DMS53 (cell line): ENCODE data around the gene CCDC192.
"Not testable (repeated sequence)": the region's sequence is repeated elsewhere in the genome, so short reads cannot be mapped to it uniquely, and the experiment has no call there.

Experiments
- DNase-seq: peaks from one replicate; lab custom pipeline; 2025; lab: John Stamatoyannopoulos, UW

The CCDC192 gene, protein sequence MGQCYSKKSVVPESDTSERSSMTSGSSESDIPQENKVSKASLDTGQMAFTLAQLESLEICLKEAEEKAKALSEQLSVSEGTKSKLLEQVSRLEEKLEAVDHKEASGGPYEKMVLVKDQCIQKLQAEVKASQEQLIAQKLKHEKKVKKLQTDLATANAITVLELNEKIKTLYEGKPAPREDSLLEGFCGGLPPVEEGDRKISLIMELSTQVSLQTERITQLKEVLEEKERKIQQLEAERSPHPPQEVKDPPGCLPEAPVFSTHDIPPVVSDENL

DNA sequence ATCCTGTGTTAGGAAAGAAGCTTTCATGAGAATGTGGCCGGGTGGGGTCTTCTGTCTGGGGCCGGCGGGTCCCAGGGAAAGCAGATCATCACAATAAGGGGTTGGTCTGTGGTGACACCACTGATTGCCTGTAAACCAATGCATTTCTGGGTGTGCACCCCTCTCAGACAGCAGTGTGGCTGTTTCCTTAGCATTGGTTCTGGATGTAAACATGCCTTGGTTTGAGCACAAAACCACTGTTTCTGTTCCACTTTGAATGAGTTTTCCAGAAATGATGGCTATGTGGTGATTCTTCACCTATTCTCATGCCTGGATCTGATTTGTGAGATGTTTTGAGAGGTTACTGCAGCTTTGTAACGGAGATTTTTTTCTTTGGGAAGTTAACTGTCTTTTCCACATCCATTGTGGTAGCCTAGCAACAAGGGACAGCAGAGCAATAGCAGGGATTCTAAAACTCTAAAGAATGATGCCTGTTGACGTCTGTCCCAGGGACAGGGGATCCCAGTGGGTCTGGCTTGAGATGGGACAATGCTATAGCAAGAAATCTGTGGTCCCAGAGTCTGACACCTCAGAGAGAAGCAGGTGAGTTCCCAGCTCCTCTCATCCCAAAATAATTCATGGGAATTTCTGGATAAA, at the start of gene CCDC192:
Gene CCDC192 (plus strand): TSS at position 466 of the 636 bp plus-strand sequence. CDS start 55 bp downstream, at position 521.
- DNase-seq: no peak

DNA sequence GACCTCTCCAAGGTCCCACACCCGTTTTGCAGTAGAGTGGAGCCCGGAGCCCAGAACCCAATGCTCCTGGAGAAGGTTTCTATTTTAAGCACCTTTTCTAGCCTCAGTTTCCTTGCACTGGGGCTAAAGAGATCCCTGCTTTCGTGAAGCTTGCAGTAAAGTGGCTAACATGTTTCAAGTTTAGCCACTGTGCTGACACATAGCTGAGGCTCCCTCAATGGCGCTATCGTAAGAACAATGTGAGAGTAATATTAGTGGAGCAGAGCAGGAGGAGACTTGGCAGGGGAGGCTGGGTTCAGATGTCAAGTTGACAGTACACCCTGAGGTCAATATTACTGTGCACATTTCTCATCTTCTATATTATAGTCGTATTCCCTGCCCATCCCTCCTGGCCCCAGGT, 46.4 kb upstream of the CCDC192 start:
- no peak for DNase-seq

DNA sequence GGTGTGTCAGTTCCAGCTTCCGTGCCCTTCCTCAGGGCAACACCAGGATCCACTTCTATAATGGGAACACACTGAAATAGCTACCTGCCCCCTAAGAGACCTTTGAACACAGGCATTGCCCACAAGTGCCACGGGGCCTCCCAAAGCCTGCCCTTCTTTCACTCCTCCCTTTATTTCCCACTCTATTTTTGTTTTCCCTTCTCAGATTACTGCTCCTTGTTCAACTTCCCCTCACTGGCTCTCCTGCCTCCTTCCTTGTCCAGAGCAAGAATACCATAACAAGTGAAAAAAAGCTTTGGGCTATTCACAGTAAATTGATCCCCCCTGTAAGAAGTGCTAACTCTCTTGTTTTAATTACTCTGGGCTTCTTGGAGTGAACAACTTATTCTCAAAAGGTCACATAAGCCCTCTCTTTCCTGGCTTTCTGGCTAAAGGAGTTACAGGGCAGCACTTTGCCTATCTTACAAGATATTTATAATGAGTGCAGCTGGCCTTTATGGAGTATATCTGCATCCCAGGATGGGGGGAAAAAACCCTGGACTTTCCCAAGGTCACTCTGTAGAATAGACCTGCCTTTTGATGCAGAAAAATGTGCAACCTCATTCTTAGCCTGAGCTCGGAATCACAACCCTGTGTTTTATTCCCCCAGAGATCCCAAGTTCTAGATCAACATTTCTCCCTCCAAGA, 43.0 kb upstream of the CCDC192 start:
- peak; percentile 5 for DNase-seq

DNA sequence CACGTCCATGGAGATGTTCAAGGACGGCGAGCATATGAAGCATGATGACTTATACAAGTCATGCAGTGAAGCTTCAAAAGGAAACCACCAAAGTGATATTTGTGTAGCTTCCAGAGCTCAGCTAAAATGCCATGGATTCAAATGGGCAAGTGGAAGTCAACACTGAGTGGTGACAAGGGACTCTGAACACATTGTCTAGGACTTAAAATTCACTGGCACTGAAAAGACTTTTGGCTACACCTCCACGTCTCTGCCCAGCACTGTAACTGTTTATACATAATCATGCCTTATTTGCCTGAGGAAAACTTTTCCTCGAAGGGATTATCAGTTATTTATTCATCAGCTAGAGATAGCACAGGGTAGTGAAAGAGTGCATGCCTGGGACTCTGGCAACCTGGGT, 39.1 kb upstream of the CCDC192 start:
- no peak for DNase-seq

DNA sequence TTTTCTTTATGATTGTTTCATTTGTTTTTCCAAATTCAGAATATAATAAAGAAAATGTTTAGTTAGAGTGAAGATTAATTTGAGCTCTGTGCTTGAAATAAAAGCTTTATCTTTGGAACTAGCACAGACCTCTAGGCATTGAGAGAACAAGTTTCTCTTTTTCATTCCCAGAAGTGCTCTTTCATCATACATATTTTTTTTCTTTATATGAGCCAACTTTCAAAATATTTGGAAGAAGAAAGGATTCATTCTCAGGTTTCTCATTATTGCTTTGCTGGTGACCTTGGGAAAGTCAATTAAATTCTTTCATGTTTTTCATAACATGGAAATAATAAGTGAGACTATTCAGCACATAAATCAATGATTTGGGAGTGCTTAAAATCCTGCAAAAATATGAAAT, 37.5 kb upstream of the CCDC192 start:
- DNase-seq: no peak

DNA sequence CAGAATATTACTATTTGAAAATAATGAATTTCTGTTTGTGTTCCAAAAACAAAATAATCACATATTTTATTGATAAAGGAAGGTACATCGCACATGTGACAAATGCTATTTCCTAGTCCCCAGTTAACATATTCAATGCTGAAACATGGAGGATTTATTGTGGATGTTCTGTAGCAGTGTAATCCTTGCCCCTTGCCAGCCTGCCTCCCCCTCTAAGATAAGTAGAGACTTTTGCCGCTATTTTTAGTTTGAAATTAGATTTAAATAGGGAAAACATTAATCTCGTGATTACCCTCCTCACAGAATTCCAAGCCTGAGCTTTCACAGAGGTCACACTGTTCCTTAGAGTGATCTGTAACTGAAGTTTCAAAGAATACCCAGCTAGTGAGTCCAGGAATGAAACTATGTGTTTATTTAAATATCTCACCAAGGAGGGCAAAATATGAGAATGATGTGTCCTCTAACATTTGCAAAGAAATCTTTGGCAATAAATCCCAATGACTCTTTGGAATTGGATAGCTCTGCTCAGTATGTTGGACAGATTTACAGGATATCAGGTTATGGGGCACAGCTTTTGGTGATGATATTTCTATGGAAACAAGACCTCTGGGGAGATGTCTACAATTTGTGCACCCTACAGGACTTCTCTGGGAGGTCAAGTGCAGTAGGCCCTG, 37.0 kb upstream of the CCDC192 start:
- DNase-seq: no peak

DNA sequence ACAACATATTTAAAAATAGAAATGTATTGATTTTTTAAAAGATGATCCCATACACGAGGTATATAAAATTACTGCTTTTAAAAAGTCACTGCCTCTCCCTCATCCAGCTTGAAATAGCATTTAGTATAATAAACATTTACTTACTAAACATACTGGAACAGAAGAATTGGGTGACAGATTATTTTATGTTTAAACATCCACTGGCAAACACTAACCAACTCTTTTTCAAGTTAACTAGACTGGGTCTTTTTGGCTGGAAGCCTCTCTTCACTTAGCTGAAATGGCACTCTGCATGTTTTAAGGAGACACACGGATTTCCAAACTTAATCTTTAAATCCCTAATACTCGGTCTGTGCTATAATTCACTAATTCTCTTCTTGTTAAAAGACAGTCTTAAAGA, 35.3 kb upstream of the CCDC192 start:
- no peak for DNase-seq

DNA sequence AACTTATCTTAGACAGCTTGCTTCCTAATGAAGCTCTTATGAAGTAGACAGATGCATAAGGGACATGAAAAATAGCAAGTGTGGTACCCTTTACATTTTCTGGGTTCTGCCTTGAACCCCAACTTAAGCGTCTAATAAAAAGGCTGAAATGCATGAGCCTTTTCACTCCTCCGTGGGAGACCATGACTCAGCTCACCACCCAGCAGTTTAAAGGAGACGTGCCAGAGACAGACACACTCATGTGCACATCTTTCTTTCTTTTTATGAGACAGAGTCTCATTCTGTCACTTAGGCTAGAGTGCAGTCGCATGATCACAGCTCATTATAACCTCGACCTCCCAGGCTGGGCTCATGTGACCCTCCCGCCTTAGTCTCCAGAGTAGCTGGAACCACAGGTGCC, 32.0 kb upstream of the CCDC192 start:
- no peak for DNase-seq

DNA sequence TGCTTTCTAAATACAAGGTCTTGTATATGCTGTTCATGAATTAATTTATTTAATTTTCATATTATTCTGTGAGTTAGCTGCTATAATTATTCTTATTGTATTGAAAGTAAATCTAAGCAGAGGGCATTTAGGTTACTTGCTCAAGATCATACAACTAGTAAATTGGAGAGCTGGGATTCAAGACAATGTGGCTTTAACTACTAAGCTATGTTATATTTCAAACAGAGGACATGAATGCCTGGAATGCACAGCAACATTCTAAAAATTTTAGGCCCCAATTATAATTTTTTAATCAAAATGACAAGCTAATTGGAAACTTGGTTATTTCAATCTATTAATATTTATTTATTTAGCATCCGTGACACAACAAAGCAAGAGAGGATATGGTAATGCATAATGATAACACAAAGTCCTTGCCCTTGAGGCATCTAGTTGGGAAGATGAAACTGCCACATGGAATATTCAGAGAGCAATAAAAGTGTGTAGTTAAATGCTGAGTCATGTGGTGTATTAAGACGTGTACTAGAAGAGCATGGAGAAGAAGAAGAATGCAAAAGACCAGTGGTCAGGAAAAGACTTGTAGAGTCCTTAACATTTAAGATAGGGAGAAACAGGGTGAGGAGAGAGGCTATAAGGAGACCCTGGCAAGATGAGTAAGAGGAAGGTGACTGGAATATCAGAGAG, 29.9 kb upstream of the CCDC192 start:
- no peak for DNase-seq

DNA sequence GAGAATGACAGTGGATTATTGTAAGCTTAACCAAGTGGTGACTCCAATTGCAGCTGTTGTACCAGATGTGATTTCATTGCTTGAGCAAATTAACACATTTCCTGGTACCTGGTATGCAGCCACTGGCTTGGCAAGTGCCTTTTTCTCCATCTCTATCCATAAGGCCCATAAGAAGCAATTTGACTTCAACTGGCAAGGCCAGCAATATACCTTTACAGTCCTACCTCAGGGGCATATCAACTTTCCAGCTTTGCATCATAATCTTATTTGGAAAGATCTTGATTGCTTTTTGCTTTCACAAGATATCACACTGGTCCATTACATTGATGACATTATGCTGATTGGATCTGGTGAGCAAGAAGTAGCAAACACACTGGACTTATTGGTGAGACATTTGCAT, 26.2 kb upstream of the CCDC192 start:
- DNase-seq: not testable (repeated sequence)

DNA sequence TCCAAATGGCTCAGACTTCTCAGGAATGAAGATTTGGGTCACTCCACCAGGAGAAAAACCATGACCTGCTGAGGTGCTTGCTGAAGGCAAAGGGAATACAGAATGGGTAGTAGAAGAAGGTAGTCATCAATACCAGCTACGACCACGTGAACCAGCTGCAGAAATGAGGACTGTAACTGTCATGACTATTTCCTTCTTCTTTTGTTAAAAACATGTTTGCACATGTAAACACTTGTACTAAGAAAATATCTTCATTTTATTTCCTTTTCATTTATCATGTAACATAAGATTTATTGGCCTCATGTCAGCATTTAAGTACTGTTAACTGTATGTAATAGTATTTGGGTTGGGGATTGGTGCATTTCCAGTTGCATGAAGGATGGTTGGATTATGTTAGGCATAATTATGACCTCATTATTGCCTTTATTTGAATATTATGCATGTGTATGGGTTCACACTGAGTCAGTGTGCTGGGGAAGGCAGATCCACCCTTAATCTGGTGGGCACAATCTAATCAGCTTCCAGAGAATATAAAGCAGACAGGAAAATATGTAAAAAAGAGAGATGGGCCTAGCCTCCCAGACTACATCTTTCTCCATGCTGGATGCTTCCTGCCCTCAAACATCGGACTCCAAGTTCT, 23.4 kb upstream of the CCDC192 start:
- DNase-seq: peak; percentile 9

DNA sequence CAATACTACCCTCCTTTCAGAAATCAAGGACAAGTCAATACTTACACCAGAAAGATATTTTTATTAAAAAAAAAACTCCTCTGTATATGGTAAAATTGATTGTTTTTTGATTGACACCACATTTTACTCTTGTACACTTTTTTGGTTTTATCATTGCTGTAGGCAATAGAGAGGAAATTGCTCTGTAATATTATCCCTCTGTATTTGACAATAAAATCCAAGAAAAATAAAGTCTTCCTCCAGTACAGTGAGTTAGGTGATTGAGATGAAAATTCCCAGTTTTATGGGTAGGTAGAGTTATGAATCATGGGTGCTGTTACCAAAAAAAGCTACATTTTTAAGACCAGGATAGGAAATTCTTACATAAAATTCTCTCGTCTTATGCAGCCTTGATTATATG, 22.6 kb upstream of the CCDC192 start:
- DNase-seq: no peak

DNA sequence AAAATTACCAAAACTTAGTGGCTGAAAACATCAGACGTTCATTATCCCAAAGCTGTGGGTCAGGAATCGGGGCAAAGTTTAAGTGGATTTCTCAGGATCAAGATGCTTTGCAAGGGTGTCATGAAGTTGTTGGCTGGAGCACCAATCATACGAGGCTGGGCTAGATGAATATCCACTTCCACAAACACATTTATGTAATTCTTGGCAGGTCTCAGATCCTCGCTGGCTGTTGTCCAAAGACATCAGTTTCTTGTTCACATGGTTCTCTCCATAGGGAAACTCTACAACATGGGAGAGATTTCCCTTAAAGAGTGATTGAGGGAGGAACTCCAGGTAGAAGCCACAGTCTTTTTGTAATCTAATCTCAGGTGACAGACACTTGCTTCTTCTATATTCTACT, 20.2 kb upstream of the CCDC192 start:
- no peak for DNase-seq

DNA sequence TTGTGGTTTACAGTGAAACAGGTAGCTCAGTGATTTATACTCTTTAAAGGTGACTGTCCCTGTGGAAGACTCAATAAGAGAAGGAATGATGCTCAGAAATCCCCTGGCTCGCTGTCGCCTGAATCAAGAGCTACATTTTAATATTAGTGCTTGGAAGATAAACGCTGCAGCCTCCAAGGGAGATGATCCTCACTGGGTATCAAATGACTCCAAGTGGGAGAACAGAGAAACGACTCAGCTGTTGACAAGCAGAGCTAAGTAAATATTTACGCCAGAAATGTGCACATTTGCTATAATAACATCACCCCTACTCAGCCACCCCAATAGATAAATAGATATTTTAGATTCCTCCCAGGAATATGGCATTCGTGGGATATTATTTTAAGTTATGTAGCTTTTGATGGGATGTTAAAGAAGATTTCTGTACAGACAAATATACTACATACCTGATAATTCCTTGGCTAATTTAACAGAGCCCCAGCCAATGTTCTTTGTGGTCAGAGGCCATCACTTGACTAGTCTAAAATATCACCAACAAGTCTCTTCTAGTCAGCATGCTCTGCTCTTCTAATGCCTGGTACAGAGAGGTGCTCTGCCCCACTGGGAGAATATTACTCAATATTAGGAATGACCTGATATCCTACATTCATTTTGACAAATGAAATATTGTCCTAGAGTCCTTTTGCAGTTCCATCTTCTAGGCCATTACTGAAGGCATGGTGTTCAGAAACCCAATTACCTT, 18.3 kb upstream of the CCDC192 start:
- DNase-seq: peak; percentile 84

DNA sequence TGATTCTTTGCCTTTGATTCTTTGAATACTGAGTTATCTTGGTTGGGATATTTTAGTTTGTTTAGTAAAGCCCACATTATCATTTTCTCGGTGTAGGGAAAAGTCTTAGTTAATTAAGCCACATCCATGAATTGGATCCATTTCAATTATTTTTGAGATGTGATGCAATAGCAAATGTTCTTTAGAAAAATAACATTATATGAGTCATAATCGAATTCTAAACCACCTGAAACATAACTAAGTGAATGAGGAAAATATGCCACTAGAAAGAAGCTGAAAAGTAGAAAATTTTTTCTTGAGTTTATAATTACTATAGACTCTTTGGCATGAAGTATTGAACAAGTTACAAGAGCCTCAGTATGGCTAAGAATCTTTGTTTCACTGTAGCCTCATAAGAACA, 17.5 kb upstream of the CCDC192 start:
- DNase-seq: no peak

DNA sequence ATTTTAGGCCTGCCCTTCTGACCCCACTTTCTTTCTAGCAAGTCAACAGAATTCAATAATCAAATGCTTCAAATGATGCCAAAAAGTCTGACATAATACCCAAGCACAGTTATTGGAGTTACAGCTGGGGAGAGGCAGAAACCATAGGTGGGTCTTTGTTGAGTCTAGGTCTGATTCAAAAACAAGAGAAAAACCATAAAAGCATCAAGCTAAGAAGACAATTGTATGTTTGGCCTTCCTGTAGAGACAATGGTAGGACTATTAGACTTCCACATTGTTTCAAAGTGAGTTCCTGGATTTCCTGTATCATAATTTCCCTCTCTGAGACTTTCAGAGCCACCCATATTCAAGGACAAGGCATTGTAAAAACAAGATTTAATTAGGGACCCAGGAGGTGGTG, 16.8 kb upstream of the CCDC192 start:
- no peak for DNase-seq

DNA sequence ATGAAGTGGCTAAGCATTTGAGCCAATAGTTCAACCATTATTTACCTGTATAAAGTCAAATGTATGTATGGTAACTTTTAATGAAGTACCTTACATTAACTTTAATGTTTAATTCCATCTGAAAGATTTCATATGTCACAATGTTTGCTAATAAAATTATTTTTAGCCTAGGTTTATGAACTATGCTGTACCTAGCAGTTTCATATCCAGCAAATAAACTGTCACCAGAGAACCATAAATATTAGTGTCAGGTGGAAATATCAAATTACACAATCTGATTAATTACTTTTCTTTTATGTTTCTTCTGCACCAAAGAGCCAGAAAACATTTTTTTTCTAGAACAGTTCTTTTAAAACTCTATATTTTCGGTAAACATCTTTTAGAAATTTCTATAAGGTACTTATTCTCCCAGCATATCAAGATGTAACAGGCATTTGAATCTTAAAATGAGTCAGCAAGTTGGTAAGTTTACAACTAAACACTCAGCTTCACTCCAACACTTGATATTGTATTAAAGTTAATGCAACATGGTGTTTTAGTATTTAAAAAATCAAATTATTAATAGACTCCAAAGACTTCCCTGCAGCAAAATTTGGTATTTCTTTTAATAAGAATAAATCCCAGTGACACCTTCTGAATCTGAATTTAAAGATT, 8.5 kb upstream of the CCDC192 start:
- no peak for DNase-seq

DNA sequence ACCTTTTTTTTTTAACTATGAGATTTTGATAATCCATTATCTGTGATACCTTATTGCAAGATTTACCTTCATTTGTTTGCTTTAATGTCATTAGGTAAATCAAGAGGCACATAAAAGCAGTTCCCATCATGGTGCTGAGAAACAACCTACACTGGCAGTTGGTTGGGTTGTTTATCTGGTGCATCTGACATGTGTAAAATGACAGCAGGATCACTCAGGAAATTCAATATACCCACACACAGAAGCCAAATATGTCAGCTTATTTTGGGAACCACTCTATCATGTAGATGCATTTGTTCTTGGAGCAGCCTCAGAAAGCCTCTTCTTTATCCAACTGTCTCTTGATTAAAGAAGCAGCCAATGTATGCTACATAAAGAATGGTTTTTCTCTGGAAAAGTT, 7.8 kb upstream of the CCDC192 start:
- DNase-seq: no peak

DNA sequence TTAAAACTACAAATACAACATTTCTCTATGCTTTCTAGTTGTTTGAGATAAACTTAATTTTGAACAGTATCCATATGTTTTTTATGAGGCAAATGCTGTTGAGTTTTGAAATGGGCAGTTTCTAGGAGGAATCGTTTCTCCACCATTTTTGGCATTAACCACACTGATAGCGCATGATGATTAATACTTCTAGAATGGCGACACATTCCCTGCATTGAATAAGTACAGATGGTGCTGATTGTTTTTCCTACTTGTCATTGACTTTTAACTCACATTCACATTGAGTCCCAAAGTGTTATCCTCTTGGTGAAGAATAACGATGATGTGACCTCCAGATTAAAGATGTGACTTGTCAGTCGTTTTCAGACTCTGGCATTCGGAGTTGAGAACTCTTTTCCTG, 6.5 kb upstream of the CCDC192 start:
- no peak for DNase-seq

DNA sequence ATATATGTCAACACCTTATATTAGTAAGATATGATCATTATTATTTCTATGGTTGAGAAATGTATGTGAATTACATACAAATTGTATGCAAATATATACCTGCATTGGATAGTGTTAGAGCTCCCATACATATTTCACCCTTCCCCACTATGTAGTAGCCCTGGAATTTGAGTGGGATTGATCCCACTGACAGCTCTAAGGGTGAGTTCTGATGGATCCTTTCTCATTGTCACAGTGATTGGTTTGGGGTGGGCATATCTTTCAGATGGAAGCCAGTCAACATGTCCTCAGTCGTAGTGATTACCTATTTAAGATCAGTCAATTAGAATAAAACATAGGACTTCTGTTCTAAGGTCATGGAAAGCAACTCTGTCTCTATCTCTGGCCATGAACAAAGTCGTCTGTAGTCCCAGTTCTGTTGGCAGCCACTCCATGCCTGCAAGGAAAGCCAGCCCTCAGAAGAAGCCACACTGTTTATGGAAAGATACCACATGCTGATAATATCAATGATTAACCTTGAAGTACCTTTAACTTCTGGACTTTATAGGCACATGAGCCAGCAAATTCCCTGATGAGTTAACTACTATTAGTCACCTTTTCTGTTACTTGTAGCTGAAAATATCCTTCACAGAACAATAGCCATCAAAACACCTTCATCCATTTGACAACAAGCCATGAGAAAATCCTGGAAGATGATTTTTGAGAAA, 5.1 kb upstream of the CCDC192 start:
- peak; percentile 91 for DNase-seq
